Astrocyte (in vitro differentiated cells and primary cell): ENCODE measurements around the gene HES5. TPM values are rescaled to one million over a fixed set of nuclear protein-coding genes. Genes with fewer than 3 reads are reported as not detected.

Experiments
- DNase-seq: peaks from one replicate; pipeline ENCODE4 v3.0.0-alpha.2; 2010; ENCODE audit warnings: low read depth
- FAIRE-seq: peaks from 2 replicates; lab custom pipeline; 2011; peaks lifted over from hg19 to GRCh38; lab: Jason Lieb, UNC
- H2AFZ ChIP-seq: 2 replicates; pipeline ENCODE4 v1.6.0; 2012; ENCODE audit warnings: low read depth, low read length, inconsistent platforms
- H3K27ac ChIP-seq: 2 replicates; pipeline ENCODE4 v1.5.1; 2011; ENCODE audit warnings: low read depth, low read length, inconsistent platforms
- H3K27me3 ChIP-seq: 2 replicates; pipeline ENCODE4 v1.6.0; 2011; ENCODE audit warnings: low read length, inconsistent platforms; ENCODE audit not compliant: insufficient read depth
- H3K36me3 ChIP-seq: 2 replicates; pipeline ENCODE4 v1.5.1; 2011; ENCODE audit warnings: low read length, inconsistent platforms; ENCODE audit not compliant: insufficient read depth
- H3K4me1 ChIP-seq: 2 replicates; pipeline ENCODE4 v1.5.1; 2011; ENCODE audit warnings: low read length, inconsistent platforms; ENCODE audit not compliant: insufficient read depth
- H3K4me2 ChIP-seq: 2 replicates; pipeline ENCODE4 v1.6.0; 2012; ENCODE audit warnings: low read length, inconsistent platforms
- H3K4me3 ChIP-seq: 2 replicates; pipeline ENCODE4 v1.5.1; 2011; ENCODE audit warnings: low read depth, mild to moderate bottlenecking, low read length, inconsistent platforms; ENCODE audit not compliant: insufficient read depth
- H3K79me2 ChIP-seq: 2 replicates; pipeline ENCODE4 v1.6.0; 2012; ENCODE audit warnings: mild to moderate bottlenecking, low read length, inconsistent platforms; ENCODE audit not compliant: insufficient read depth
- H3K9ac ChIP-seq: 2 replicates; pipeline ENCODE4 v1.6.0; 2012; ENCODE audit warnings: mild to moderate bottlenecking, low read length, inconsistent platforms
- H3K9me3 ChIP-seq: 2 replicates; pipeline ENCODE4 v1.5.1; 2012; ENCODE audit warnings: low read depth, mild to moderate bottlenecking, low read length, inconsistent platforms; ENCODE audit not compliant: insufficient read depth
- H4K20me1 ChIP-seq: 2 replicates; pipeline ENCODE4 v1.6.0; 2012; ENCODE audit warnings: low read length, inconsistent platforms; ENCODE audit not compliant: insufficient read depth
- H3K27ac Mint-ChIP-seq: one replicate; pipeline ENCODE4 v1.8.0; 2021; ENCODE audit warnings: mild to moderate bottlenecking, mixed read lengths; ENCODE audit not compliant: unreplicated experiment
- H3K27me3 Mint-ChIP-seq: one replicate; pipeline ENCODE4 v1.8.0; 2021; ENCODE audit warnings: low read depth, mixed read lengths; ENCODE audit not compliant: unreplicated experiment
- H3K36me3 Mint-ChIP-seq: one replicate; pipeline ENCODE4 v1.8.0; 2021; ENCODE audit warnings: low read depth, mixed read lengths; ENCODE audit not compliant: unreplicated experiment
- H3K4me1 Mint-ChIP-seq: one replicate; pipeline ENCODE4 v1.8.0; 2021; ENCODE audit warnings: low read depth, mixed read lengths; ENCODE audit not compliant: unreplicated experiment
- H3K4me3 Mint-ChIP-seq: one replicate; pipeline ENCODE4 v1.8.0; 2021; ENCODE audit warnings: mild to moderate bottlenecking, moderate library complexity, mixed read lengths; ENCODE audit not compliant: unreplicated experiment
- H3K9me3 Mint-ChIP-seq: one replicate; pipeline ENCODE4 v1.8.0; 2021; ENCODE audit warnings: mild to moderate bottlenecking, mixed read lengths; ENCODE audit not compliant: unreplicated experiment
- EZH2 ChIP-seq: IDR thresholded peaks from 2 replicates; pipeline ENCODE4 v1.6.1; 2012; ENCODE audit warnings: mild to moderate bottlenecking, low read length, inconsistent platforms; ENCODE audit not compliant: insufficient read depth
- total RNA-seq: library from RNA; stranded (reverse); gene quantifications from 2 replicates; pipeline ENCODE4 v1.2.1, GENCODE V29; 2021
- TF ChIP-seq, protein P1 (sequence below): IDR thresholded peaks from 2 replicates; pipeline ENCODE4 v1.5.1; 2011; ENCODE audit warnings: low read depth, mild to moderate bottlenecking, inconsistent platforms, low read length, moderate library complexity; ENCODE audit not compliant: insufficient read depth

The HES5 gene
- total RNA-seq, 1 donor from 2014 or later, result not detected

DNA sequence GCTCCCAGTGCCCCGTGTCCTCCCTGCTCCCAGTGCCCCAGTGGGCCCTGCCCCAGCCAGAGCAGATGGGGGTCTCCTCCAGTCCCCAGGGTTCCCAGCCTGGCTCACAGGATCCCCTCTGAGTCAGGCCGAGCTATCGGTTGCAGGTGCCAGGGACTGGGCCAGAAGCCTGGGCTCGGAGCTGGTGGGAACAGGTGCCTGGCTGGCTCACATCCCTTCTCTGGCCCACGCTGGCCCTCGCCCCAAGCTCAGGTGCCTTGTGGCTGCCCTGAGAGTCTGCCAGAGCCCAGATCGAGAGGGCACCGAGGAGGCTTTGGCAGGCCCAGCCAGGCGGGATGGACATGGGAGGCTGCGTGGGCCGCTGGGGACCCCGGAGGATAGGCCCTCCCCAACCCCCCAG, 35.0 kb downstream of the HES5 start:
- Histone ChIP-seq H3K4me3 (no peak overlapping the region), H3K79me2 (no peaks in the 10 kb centered on the region), H3K4me2 (no peak overlapping the region), H4K20me1 (no peaks in the 10 kb centered on the region), H3K9me3 (no peaks in the 10 kb centered on the region), H3K27ac (no peak overlapping the region), H2AFZ (no peak overlapping the region), H3K27me3 (no peaks in the 10 kb centered on the region), H3K9ac (no peak overlapping the region), H3K4me1 (no peaks in the 10 kb centered on the region), H3K36me3 (no peaks in the 10 kb centered on the region)
- Mint-ChIP-seq H3K9me3 (no peaks in the 10 kb centered on the region), H3K4me1 (no peaks in the 10 kb centered on the region), H3K27ac (no peak overlapping the region), H3K36me3 (no peaks in the 10 kb centered on the region), H3K27me3 (peaks cover 5% of the 10 kb centered on the region), H3K4me3 (no peak overlapping the region)
- TF ChIP-seq, protein P1, sequence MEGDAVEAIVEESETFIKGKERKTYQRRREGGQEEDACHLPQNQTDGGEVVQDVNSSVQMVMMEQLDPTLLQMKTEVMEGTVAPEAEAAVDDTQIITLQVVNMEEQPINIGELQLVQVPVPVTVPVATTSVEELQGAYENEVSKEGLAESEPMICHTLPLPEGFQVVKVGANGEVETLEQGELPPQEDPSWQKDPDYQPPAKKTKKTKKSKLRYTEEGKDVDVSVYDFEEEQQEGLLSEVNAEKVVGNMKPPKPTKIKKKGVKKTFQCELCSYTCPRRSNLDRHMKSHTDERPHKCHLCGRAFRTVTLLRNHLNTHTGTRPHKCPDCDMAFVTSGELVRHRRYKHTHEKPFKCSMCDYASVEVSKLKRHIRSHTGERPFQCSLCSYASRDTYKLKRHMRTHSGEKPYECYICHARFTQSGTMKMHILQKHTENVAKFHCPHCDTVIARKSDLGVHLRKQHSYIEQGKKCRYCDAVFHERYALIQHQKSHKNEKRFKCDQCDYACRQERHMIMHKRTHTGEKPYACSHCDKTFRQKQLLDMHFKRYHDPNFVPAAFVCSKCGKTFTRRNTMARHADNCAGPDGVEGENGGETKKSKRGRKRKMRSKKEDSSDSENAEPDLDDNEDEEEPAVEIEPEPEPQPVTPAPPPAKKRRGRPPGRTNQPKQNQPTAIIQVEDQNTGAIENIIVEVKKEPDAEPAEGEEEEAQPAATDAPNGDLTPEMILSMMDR, result no peak
- no peak for TF ChIP-seq EZH2
- DNase-seq (no peak), FAIRE-seq (no peak)

GRCh38 chr1:2494323-2494693, 35.8 kb downstream of the HES5 start:
- Histone ChIP-seq H3K4me1 (no peaks in the 10 kb centered on the region), H3K36me3 (no peaks in the 10 kb centered on the region), H3K27ac (no peak overlapping the region), H3K79me2 (no peaks in the 10 kb centered on the region), H3K27me3 (no peaks in the 10 kb centered on the region), H3K4me3 (no peak overlapping the region), H2AFZ (no peak overlapping the region), H4K20me1 (no peaks in the 10 kb centered on the region), H3K4me2 (no peak overlapping the region), H3K9me3 (no peaks in the 10 kb centered on the region), H3K9ac (no peak overlapping the region)
- H3K4me3 Mint-ChIP-seq, result no peak overlapping the region
- no peak for TF ChIP-seq EZH2
- TF ChIP-seq, protein P1, result no peak
- H3K27me3 Mint-ChIP-seq, result peaks cover 5% of the 10 kb centered on the region
- no peak overlapping the region for H3K27ac Mint-ChIP-seq
- FAIRE-seq (no peak), DNase-seq (peak; percentile 2)
- peaks cover 5% of the 10 kb centered on the region for H3K36me3 Mint-ChIP-seq
- H3K9me3 Mint-ChIP-seq, result no peaks in the 10 kb centered on the region
- no peaks in the 10 kb centered on the region for H3K4me1 Mint-ChIP-seq

DNA sequence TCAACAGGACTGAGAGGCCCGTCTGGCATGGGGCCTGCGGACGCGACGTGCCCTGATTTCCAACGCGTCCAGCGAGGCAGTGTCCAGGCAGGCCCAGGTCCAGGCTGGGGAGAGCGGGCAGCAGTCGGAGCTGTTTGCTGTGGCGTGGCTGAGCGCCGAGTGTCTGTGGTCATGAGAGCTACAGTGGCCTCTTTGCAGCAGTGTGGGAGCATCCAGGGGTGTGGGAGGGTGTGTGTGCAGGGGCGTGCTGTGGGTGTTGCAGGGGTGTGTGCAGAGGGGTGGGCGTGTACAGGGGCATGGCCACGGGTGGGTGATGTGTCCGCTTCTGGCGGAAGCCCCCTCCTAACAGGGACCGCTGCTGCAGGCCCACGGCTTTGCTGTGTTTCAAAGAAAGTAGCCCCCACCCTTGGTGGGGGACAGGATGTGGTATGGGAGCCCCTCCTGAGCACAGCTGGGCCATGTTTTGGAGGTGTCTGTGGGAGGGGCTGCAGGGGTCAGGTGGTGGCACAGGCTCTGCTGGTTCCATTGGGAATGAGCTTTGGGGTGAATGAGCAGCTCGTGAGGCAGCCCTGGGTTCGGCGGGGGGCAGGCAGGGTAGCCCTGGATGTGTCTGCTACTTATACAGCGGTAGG, 36.3 kb downstream of the HES5 start:
- Histone ChIP-seq H3K4me2 (no peak overlapping the region), H3K9me3 (peaks cover 4% of the 10 kb centered on the region), H3K9ac (no peak overlapping the region), H3K36me3 (no peaks in the 10 kb centered on the region), H3K27me3 (no peaks in the 10 kb centered on the region), H3K4me3 (no peak overlapping the region), H3K27ac (no peak overlapping the region), H3K79me2 (no peaks in the 10 kb centered on the region), H2AFZ (no peak overlapping the region), H3K4me1 (no peaks in the 10 kb centered on the region), H4K20me1 (no peaks in the 10 kb centered on the region)
- no peaks in the 10 kb centered on the region for H3K4me1 Mint-ChIP-seq
- no peak overlapping the region for H3K4me3 Mint-ChIP-seq
- H3K36me3 Mint-ChIP-seq, result peaks cover 9% of the 10 kb centered on the region
- H3K27ac Mint-ChIP-seq, result no peak overlapping the region
- FAIRE-seq (no peak), DNase-seq (peak; percentile 6)
- H3K27me3 Mint-ChIP-seq, result peaks cover 5% of the 10 kb centered on the region
- TF ChIP-seq EZH2, result no peak
- TF ChIP-seq, protein P1, result no peak
- H3K9me3 Mint-ChIP-seq, result peaks cover 5% of the 10 kb centered on the region
